Trophoblast cell (in vitro differentiated cells and primary cell): ENCODE results near the gene FGD5. TPM values are rescaled to one million over a fixed set of nuclear protein-coding genes. Genes with fewer than 3 reads are reported as not detected.

Experiments used
- DNase-seq, 2 donors: peaks; one replicate each; pipeline ENCODE4 v3.0.0-alpha.2; 2016
- H2AFZ ChIP-seq: 2 replicates; pipeline ENCODE4 v1.6.1; 2013; ENCODE audit warnings: low read length, moderate library complexity, mild to moderate bottlenecking; ENCODE audit not compliant: insufficient read depth, poor library complexity
- H2AK5ac ChIP-seq: 2 replicates; pipeline ENCODE4 v1.6.1; 2013; ENCODE audit warnings: mild to moderate bottlenecking, low read length
- H2BK120ac ChIP-seq: 2 replicates; pipeline ENCODE4 v1.6.1; 2013; ENCODE audit warnings: low read length, mild to moderate bottlenecking, moderate library complexity; ENCODE audit not compliant: insufficient read depth, poor library complexity
- H2BK12ac ChIP-seq: 2 replicates; pipeline ENCODE4 v1.6.1; 2013; ENCODE audit warnings: mild to moderate bottlenecking, low read length, moderate library complexity
- H2BK5ac ChIP-seq: 2 replicates; pipeline ENCODE4 v1.6.1; 2013; ENCODE audit warnings: low read length, low read depth, moderate library complexity, mild to moderate bottlenecking; ENCODE audit not compliant: poor library complexity
- H3K14ac ChIP-seq: 2 replicates; pipeline ENCODE4 v1.6.1; 2013; ENCODE audit warnings: mild to moderate bottlenecking, low read length
- H3K18ac ChIP-seq: 2 replicates; pipeline ENCODE4 v1.6.1; 2013; ENCODE audit warnings: mild to moderate bottlenecking, low read length
- H3K23ac ChIP-seq: 2 replicates; pipeline ENCODE4 v1.6.1; 2013; ENCODE audit warnings: low read length
- H3K27ac ChIP-seq: 2 replicates; pipeline ENCODE4 v1.5.1; 2013; ENCODE audit warnings: low read depth, mild to moderate bottlenecking, inconsistent platforms, low read length, moderate library complexity
- H3K27me3 ChIP-seq: 2 replicates; pipeline ENCODE4 v1.6.1; 2013; ENCODE audit warnings: inconsistent platforms, mild to moderate bottlenecking, low read length, moderate library complexity; ENCODE audit not compliant: insufficient read depth
- H3K36me3 ChIP-seq, 2 experiments: 1 replicate in 1 of 2; 2 replicates in 1 of 2; pipeline ENCODE4 v1.6.1; 2013; ENCODE audit warnings: low read length in 2 of 2, mild to moderate bottlenecking in 2 of 2, moderate library complexity in 1 of 2; ENCODE audit not compliant: insufficient read depth in 2 of 2, control insufficient read depth in 1 of 2
- H3K4ac ChIP-seq: 2 replicates; pipeline ENCODE4 v1.6.1; 2013; ENCODE audit warnings: low read depth, mild to moderate bottlenecking, low read length, moderate library complexity
- H3K4me1 ChIP-seq, 2 experiments: 1 replicate in 1 of 2; 2 replicates in 1 of 2; pipeline ENCODE4 v1.6.1; 2013; ENCODE audit warnings: low read length in 2 of 2, mild to moderate bottlenecking in 2 of 2, moderate library complexity in 1 of 2; ENCODE audit not compliant: insufficient read depth in 2 of 2, control insufficient read depth in 1 of 2
- H3K4me2 ChIP-seq: 2 replicates; pipeline ENCODE4 v1.6.1; 2013; ENCODE audit warnings: inconsistent platforms, mild to moderate bottlenecking, low read length, moderate library complexity
- H3K4me3 ChIP-seq: 2 replicates; pipeline ENCODE4 v1.5.1; 2013; ENCODE audit warnings: mild to moderate bottlenecking, low read depth, low read length, inconsistent platforms
- H3K79me1 ChIP-seq: one replicate; pipeline ENCODE4 v1.6.1; 2013; ENCODE audit warnings: low read length
- H3K79me2 ChIP-seq: 2 replicates; pipeline ENCODE4 v1.6.1; 2013; ENCODE audit warnings: low read length, mild to moderate bottlenecking; ENCODE audit not compliant: control insufficient read depth, insufficient read depth, poor library complexity
- H3K9ac ChIP-seq: 2 replicates; pipeline ENCODE4 v1.6.1; 2013; ENCODE audit warnings: mild to moderate bottlenecking, low read length
- H3K9me3 ChIP-seq: 2 replicates; pipeline ENCODE4 v1.6.1; 2013; ENCODE audit warnings: low read depth, mild to moderate bottlenecking, control low read depth, inconsistent platforms, low read length; ENCODE audit not compliant: insufficient read depth
- H4K12ac ChIP-seq: 2 replicates; pipeline ENCODE4 v1.6.1; 2013; ENCODE audit warnings: low read depth, mild to moderate bottlenecking, low read length, moderate library complexity
- H4K8ac ChIP-seq: 2 replicates; pipeline ENCODE4 v1.6.1; 2013; ENCODE audit warnings: low read depth, mild to moderate bottlenecking, low read length, moderate library complexity
- H4K91ac ChIP-seq: one replicate; pipeline ENCODE4 v1.6.1; 2013; ENCODE audit warnings: low read depth, mild to moderate bottlenecking, low read length, moderate library complexity
- WGBS: extraction: QIAGEN DNeasy Blood & Tissue Kit; methylation state at CpG from one replicate; pipeline ENCODE4 v1.1.7; 2013; ENCODE audit warnings: missing lambda C conversion rate; ENCODE audit not compliant: insufficient read length, insufficient coverage; ENCODE audit errors: extremely low coverage; 5-methylcytosine and 5-hydroxymethylcytosine counted together
- polyA plus RNA-seq: library from polyadenylated mRNA; stranded (reverse); fragments of 200-250 nt; gene quantifications from 2 replicates; pipeline ENCODE4 v1.2.3, GENCODE V29; 2013

FGD5 gene
- polyA plus RNA-seq, result 23.6 and 27.1 TPM in 2 replicates

GRCh38 chr3:14818804-14819500, at the start of gene FGD5:
Gene FGD5 (plus strand): TSS chr3:14818962. CDS start chr3:14819072, 110 bp downstream.
- no peak within 1 kb of the TSS for H3K23ac ChIP-seq
- H3K27ac ChIP-seq, result no peak within 1 kb of the TSS
- no peak within 1 kb of the TSS for H4K91ac ChIP-seq
- H3K4me1 ChIP-seq, result peaks cover 6 to 15% of the 10 kb centered on the region in 2 experiments
- no peaks in the 10 kb centered on the region for H3K9me3 ChIP-seq
- no peak within 1 kb of the TSS for H2AFZ ChIP-seq
- no peak within 1 kb of the TSS for H3K4me2 ChIP-seq
- no peak within 1 kb of the TSS for H3K4me3 ChIP-seq
- H3K36me3 ChIP-seq, result peaks cover 14 to 24% of the 10 kb centered on the region in 2 experiments
- H4K12ac ChIP-seq, result no peak within 1 kb of the TSS
- no peak for DNase-seq
- no peak within 1 kb of the TSS for H4K8ac ChIP-seq
- H3K79me1 ChIP-seq, result no peaks in the 10 kb centered on the region
- no peak within 1 kb of the TSS for H3K4ac ChIP-seq
- no peak within 1 kb of the TSS for H3K18ac ChIP-seq
- no peak within 1 kb of the TSS for H2BK5ac ChIP-seq
- WGBS, result no CpG with 5 or more reads among the region's 25 CpGs
- H3K9ac ChIP-seq, result no peak within 1 kb of the TSS
- H3K27me3 ChIP-seq, result no peaks in the 10 kb centered on the region
- no peaks in the 10 kb centered on the region for H3K79me2 ChIP-seq
- no peak within 1 kb of the TSS for H2BK12ac ChIP-seq
- H3K14ac ChIP-seq, result no peak within 1 kb of the TSS
- no peak within 1 kb of the TSS for H2BK120ac ChIP-seq
- H2AK5ac ChIP-seq, result no peak within 1 kb of the TSS

GRCh38 chr3:14769544-14770325, 49.0 kb upstream of the FGD5 start:
- no peaks in the 10 kb centered on the region for H3K79me1 ChIP-seq
- no peak overlapping the region for H4K8ac ChIP-seq
- H3K4me1 ChIP-seq, result no peaks in the 10 kb centered on the region
- H4K12ac ChIP-seq, result no peak overlapping the region
- H2AFZ ChIP-seq, result no peak overlapping the region
- H3K9me3 ChIP-seq, result peaks cover 7% of the 10 kb centered on the region
- no peak overlapping the region for H4K91ac ChIP-seq
- no peak for DNase-seq
- no peaks in the 10 kb centered on the region for H3K79me2 ChIP-seq
- H3K4ac ChIP-seq, result no peak overlapping the region
- H3K14ac ChIP-seq, result no peak overlapping the region
- H2AK5ac ChIP-seq, result no peak overlapping the region
- no peak overlapping the region for H3K4me3 ChIP-seq
- H3K36me3 ChIP-seq, result no peaks in the 10 kb centered on the region
- no peak overlapping the region for H3K9ac ChIP-seq
- no peaks in the 10 kb centered on the region for H3K27me3 ChIP-seq
- no peak overlapping the region for H3K23ac ChIP-seq
- no peak overlapping the region for H2BK120ac ChIP-seq
- no peak overlapping the region for H2BK12ac ChIP-seq
- WGBS, result no CpG with 5 or more reads among the region's 11 CpGs
- H3K18ac ChIP-seq, result no peak overlapping the region
- H2BK5ac ChIP-seq, result no peak overlapping the region
- no peak overlapping the region for H3K27ac ChIP-seq
- H3K4me2 ChIP-seq, result no peak overlapping the region

GRCh38 chr3:14770591-14770990, 48.2 kb upstream of the FGD5 start:
- Histone ChIP-seq H3K9me3 (peaks cover 7% of the 10 kb centered on the region), H2AK5ac (no peak overlapping the region), H3K18ac (no peak overlapping the region), H2BK5ac (no peak overlapping the region), H3K14ac (no peak overlapping the region), H4K8ac (no peak overlapping the region), H3K27ac (no peak overlapping the region), H2BK120ac (no peak overlapping the region), H3K27me3 (no peaks in the 10 kb centered on the region), H3K4me1 (no peaks in the 10 kb centered on the region), H4K12ac (no peak overlapping the region), H3K4ac (no peak overlapping the region), H2BK12ac (no peak overlapping the region), H3K23ac (no peak overlapping the region), H3K36me3 (no peaks in the 10 kb centered on the region), H2AFZ (no peak overlapping the region), H3K79me1 (no peaks in the 10 kb centered on the region), H4K91ac (no peak overlapping the region), H3K4me2 (no peak overlapping the region), H3K79me2 (no peaks in the 10 kb centered on the region), H3K4me3 (no peak overlapping the region), H3K9ac (no peak overlapping the region)
- DNase-seq, result no peak
- no CpG with 5 or more reads among the region's 7 CpGs for WGBS

GRCh38 chr3:14771593-14772497, 46.9 kb upstream of the FGD5 start:
- Histone ChIP-seq H4K12ac (no peak overlapping the region), H2BK12ac (no peak overlapping the region), H3K4me2 (no peak overlapping the region), H3K4ac (no peak overlapping the region), H3K4me3 (no peak overlapping the region), H3K79me1 (no peaks in the 10 kb centered on the region), H2BK5ac (no peak overlapping the region), H3K9ac (no peak overlapping the region), H3K36me3 (no peaks in the 10 kb centered on the region), H3K18ac (no peak overlapping the region), H4K8ac (no peak overlapping the region), H4K91ac (no peak overlapping the region), H3K27me3 (no peaks in the 10 kb centered on the region), H3K27ac (no peak overlapping the region), H3K9me3 (peaks cover 7% of the 10 kb centered on the region), H3K4me1 (no peaks in the 10 kb centered on the region), H3K14ac (no peak overlapping the region), H3K79me2 (no peaks in the 10 kb centered on the region), H2AFZ (no peak overlapping the region), H3K23ac (no peak overlapping the region), H2BK120ac (no peak overlapping the region), H2AK5ac (no peak overlapping the region)
- WGBS, result no CpG with 5 or more reads among the region's 18 CpGs
- DNase-seq, result peak; percentile 7 to 46
